K562 (cell line): ENCODE results near the gene RCL1. TPM values are rescaled to one million over a fixed set of nuclear protein-coding genes. Genes with fewer than 3 reads are reported as not detected.
A peak's percentile ranks its signal among the peaks of the same experiment; 100 is the strongest.

Experiments
- BACH1 ChIP-seq: fragments of 200-800 bp; sonication (Bioruptor generic); IDR thresholded peaks from 2 replicates; pipeline ENCODE4 v1.6.1; 2016; ENCODE audit warnings: missing genetic modification characterization, missing compliant biosample characterization
- BDP1 ChIP-seq: IDR thresholded peaks from 3 replicates; pipeline ENCODE4 v1.6.1; 2011; ENCODE audit not compliant: insufficient read length, insufficient read depth
- BHLHE40 ChIP-seq: IDR thresholded peaks from 2 replicates; pipeline ENCODE4 v1.6.1; 2011; ENCODE audit warnings: low read length, improper control_type of control experiment
- BRCA1 ChIP-seq, 2 experiments: fragments of 450-650 bp in 1 of 2; sonication (generic) in 1 of 2; formaldehyde crosslinking in 1 of 2; IDR thresholded peaks; 2 replicates each; pipeline versions ENCODE4 v1.5.0 to v1.6.1; 2017 to 2020; ENCODE audit warnings: mild to moderate bottlenecking in 1 of 2, missing genetic modification reagents in 1 of 2
- CBX8 ChIP-seq: fragments of 200-600 bp; sonication (generic); IDR thresholded peaks from 2 replicates; pipeline ENCODE4 v1.6.1; 2012; ENCODE audit warnings: borderline replicate concordance, mixed run types, low read depth, mild to moderate bottlenecking, moderate library complexity, mixed read lengths, low read length, control low read depth, inconsistent platforms; ENCODE audit not compliant: poor library complexity, severe bottlenecking; ENCODE audit errors: extremely low read depth
- DACH1 ChIP-seq: fragments of 450-650 bp; IDR thresholded peaks from 2 replicates; pipeline ENCODE4 v1.6.1; 2018; ENCODE audit not compliant: partially characterized antibody
- DIDO1 ChIP-seq: fragments of 450-650 bp; IDR thresholded peaks from 2 replicates; pipeline ENCODE4 v1.6.1; 2016; ENCODE audit warnings: low read depth, missing biosample characterization, missing genetic modification characterization
- HDGF ChIP-seq: fragments of 450-650 bp; IDR thresholded peaks from 2 replicates; pipeline ENCODE4 v1.6.1; 2016
- HLTF ChIP-seq: fragments of 450-650 bp; IDR thresholded peaks from 2 replicates; pipeline ENCODE4 v1.6.1; 2016
- KAT8 ChIP-seq: fragments of 450-650 bp; IDR thresholded peaks from 2 replicates; pipeline ENCODE4 v1.6.1; 2016; ENCODE audit warnings: low read depth, mild to moderate bottlenecking
- NCOA2 ChIP-seq, 2 experiments: fragments of 450-650 bp; IDR thresholded peaks; 2 replicates each; pipeline ENCODE4 v1.6.1; 2018; ENCODE audit warnings: mild to moderate bottlenecking in 2 of 2, moderate library complexity in 1 of 2; ENCODE audit not compliant: partially characterized antibody in 2 of 2
- NELFE ChIP-seq: IDR thresholded peaks from 2 replicates; pipeline ENCODE4 v1.6.1; 2011; ENCODE audit warnings: mild to moderate bottlenecking; ENCODE audit not compliant: insufficient read depth, insufficient read length
- RAD21 ChIP-seq, 2 experiments: fragments of 250-450 bp in 1 of 2; fragments of 450-650 bp in 1 of 2; sonication (Bioruptor Pico) in 1 of 2; formaldehyde crosslinking in 1 of 2; IDR thresholded peaks in 1 of 2; conservative IDR thresholded peaks in 1 of 2; 2 replicates each; pipeline versions ENCODE4 v1.4.0 to v1.8.0; 2020 to 2022; ENCODE audit warnings: mild to moderate bottlenecking in 2 of 2, moderate library complexity in 1 of 2
- RFX5 ChIP-seq: IDR thresholded peaks from 2 replicates; pipeline ENCODE4 v1.6.1; 2011; ENCODE audit warnings: low read depth, mild to moderate bottlenecking, improper control_type of control experiment, low read length
- SMARCB1 ChIP-seq: IDR thresholded peaks from 2 replicates; pipeline ENCODE4 v1.6.1; 2011; ENCODE audit warnings: improper control_type of control experiment, low read depth; ENCODE audit not compliant: insufficient read length
- SREBF1 ChIP-seq: fragments of 150-350 bp; IDR thresholded peaks from 2 replicates; pipeline ENCODE4 v1.6.1; 2014; ENCODE audit warnings: antibody characterized with exemption, low read depth, low read length, borderline replicate concordance
- USF1 ChIP-seq: sonication (generic); formaldehyde crosslinking; IDR thresholded peaks from 2 replicates; pipeline ENCODE4 v1.9.0; 2022; ENCODE audit warnings: mild to moderate bottlenecking, missing genetic modification reagents
- ZEB2 ChIP-seq: fragments of 450-650 bp; IDR thresholded peaks from 2 replicates; pipeline ENCODE4 v1.6.1; 2016
- ZNF408 ChIP-seq: fragments of 250-450 bp; sonication (Bioruptor Pico); IDR thresholded peaks from 2 replicates; pipeline ENCODE4 v1.4.0; 2020; ENCODE audit warnings: low read depth, mild to moderate bottlenecking, moderate library complexity
- ZNF655 ChIP-seq: fragments of 250-450 bp; sonication (Bioruptor Pico); IDR thresholded peaks from 2 replicates; pipeline ENCODE4 v1.5.0; 2021
- polyA plus RNA-seq, 8 experiments: library from polyadenylated mRNA; depleted of rRNA in 4 of 8; stranded (reverse) in 5 of 8; unstranded in 3 of 8; fragments of >200 nt; fragmentation: Nextera tagmentation in 2 of 8; fragmentation: Illumina TruSeq in 1 of 8; extraction: Ambion mirVana in 2 of 8; extraction: Trizol in 1 of 8; gene quantifications; 2 replicates each; pipeline versions ENCODE4 v1.2.1 to v1.2.3, GENCODE V29; 2011 to 2014; ENCODE audit warnings: inconsistent platforms in 1 of 8, missing spikeins in 1 of 8
- total RNA-seq, 7 experiments: library from RNA; depleted of rRNA in 6 of 7; stranded (reverse); fragments of >200 nt in 6 of 7; fragmentation: Illumina TruSeq in 2 of 7; extraction: Trizol in 2 of 7; gene quantifications; 2 replicates each; pipeline versions ENCODE4 v1.2.1 to v1.2.3, GENCODE V29; 2011 to 2021; ENCODE audit warnings: low replicate concordance in 1 of 7
- TF ChIP-seq, protein P1 (sequence below), 2 experiments: fragments of 450-650 bp in 1 of 2; sonication (generic) in 1 of 2; formaldehyde crosslinking; conservative IDR thresholded peaks; 2 replicates each; pipeline versions ENCODE4 v1.4.0 to v1.8.1; 2020 to 2022; ENCODE audit warnings: mild to moderate bottlenecking in 1 of 2, missing genetic modification reagents in 1 of 2
- TF ChIP-seq, protein P2 (sequence below), 2 experiments: fragments of 150-350 bp in 1 of 2; IDR thresholded peaks; 2 replicates each; pipeline ENCODE4 v1.6.1; 2012 to 2016; ENCODE audit warnings: low read depth in 2 of 2, low read length in 2 of 2, mild to moderate bottlenecking in 1 of 2, moderate library complexity in 1 of 2

RCL1 gene
- total and polyA plus RNA-seq, 9 of the 15 experiments (the other 6 are each of a cell fraction or from before 2014, with no cell fraction given), result 24.0 to 67.7 (median 38.6) TPM

DNA sequence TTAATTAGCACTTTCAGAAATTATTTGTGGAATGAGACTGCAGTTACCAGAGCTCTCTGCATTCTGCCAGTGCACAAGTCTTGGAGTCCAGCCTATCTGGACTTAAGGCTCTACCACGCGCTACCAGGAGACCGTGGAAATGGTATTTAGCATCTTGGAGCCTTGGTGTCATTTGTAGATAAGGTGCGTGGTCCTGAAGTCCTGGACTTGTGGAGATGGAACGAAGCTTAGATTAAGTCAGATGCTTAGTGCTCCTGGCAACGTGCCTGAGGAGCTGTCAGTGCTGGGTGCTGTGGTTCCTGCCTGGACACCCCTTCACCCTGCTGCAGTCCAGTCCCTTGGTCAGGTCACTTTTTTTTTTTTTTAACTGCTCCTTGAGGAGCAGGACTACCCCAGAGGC lies 59.7 kb downstream of the RCL1 start (continued):
- TF ChIP-seq, protein P1, sequence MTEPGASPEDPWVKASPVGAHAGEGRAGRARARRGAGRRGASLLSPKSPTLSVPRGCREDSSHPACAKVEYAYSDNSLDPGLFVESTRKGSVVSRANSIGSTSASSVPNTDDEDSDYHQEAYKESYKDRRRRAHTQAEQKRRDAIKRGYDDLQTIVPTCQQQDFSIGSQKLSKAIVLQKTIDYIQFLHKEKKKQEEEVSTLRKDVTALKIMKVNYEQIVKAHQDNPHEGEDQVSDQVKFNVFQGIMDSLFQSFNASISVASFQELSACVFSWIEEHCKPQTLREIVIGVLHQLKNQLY (CRISPR knock-in tag; conservative IDR thresholded peaks at IDR 0.05), result no peak
- TF ChIP-seq NELFE (no peak), HDGF (no peak), NCOA2 (IDR thresholded peaks at IDR 0.05; ENCODE audit: partially characterized antibody in 2 of 2) (no peak), DIDO1 (tag) (no peak), ZNF655 (CRISPR knock-in tag) (no peak), RAD21 (CRISPR knock-in tag; conservative IDR thresholded peaks at IDR 0.05 in 1 of 2, IDR thresholded peaks at IDR 0.05 in 1 of 2) (0 out of 4 replicates have a peak, but pooled peaks of 1 of the 2 experiments have one; percentile 9), HLTF (no peak), BHLHE40 (peak; percentile 28; the same call in 1 of the 2 replicates), DACH1 (no peak), RFX5 (no peak), ZNF408 (no peak), BRCA1 (IDR thresholded peaks at IDR 0.05) (no peak), BRCA1 (CRISPR knock-in tag; IDR thresholded peaks at IDR 0.05) (no peak), BDP1 (no peak), SMARCB1 (no peak), CBX8 (no peak), BACH1 (tag) (no peak), ZEB2 (peak; percentile 77; the same call in 1 of the 2 replicates), SREBF1 (no peak), USF1 (CRISPR knock-in tag) (no peak), KAT8 (no peak)
- TF ChIP-seq, protein P2, sequence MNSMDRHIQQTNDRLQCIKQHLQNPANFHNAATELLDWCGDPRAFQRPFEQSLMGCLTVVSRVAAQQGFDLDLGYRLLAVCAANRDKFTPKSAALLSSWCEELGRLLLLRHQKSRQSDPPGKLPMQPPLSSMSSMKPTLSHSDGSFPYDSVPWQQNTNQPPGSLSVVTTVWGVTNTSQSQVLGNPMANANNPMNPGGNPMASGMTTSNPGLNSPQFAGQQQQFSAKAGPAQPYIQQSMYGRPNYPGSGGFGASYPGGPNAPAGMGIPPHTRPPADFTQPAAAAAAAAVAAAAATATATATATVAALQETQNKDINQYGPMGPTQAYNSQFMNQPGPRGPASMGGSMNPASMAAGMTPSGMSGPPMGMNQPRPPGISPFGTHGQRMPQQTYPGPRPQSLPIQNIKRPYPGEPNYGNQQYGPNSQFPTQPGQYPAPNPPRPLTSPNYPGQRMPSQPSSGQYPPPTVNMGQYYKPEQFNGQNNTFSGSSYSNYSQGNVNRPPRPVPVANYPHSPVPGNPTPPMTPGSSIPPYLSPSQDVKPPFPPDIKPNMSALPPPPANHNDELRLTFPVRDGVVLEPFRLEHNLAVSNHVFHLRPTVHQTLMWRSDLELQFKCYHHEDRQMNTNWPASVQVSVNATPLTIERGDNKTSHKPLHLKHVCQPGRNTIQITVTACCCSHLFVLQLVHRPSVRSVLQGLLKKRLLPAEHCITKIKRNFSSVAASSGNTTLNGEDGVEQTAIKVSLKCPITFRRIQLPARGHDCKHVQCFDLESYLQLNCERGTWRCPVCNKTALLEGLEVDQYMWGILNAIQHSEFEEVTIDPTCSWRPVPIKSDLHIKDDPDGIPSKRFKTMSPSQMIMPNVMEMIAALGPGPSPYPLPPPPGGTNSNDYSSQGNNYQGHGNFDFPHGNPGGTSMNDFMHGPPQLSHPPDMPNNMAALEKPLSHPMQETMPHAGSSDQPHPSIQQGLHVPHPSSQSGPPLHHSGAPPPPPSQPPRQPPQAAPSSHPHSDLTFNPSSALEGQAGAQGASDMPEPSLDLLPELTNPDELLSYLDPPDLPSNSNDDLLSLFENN (IDR thresholded peaks at IDR 0.05; ENCODE audit: low read depth in 2 of 2, low read length in 2 of 2), result no peak
